H9 (cell line): ENCODE data around the gene CER1. TPM values are rescaled to one million over a fixed set of nuclear protein-coding genes. Genes with fewer than 3 reads are reported as not detected.

Experiments used
- DNase-seq: peaks from one replicate; pipeline ENCODE4 v3.0.0-alpha.2; 2017
- H2AFZ ChIP-seq: one replicate; pipeline ENCODE4 v1.6.1; 2013; ENCODE audit warnings: mild to moderate bottlenecking, low read length, control low read depth, moderate library complexity
- H2AK5ac ChIP-seq: 2 replicates; pipeline ENCODE4 v1.6.1; 2013; ENCODE audit warnings: low read length, control low read depth, mixed read lengths; ENCODE audit not compliant: insufficient read length
- H2BK120ac ChIP-seq: one replicate; pipeline ENCODE4 v1.6.1; 2013; ENCODE audit warnings: low read depth, mild to moderate bottlenecking, low read length, control low read depth, inconsistent platforms; ENCODE audit not compliant: poor library complexity, severe bottlenecking
- H2BK12ac ChIP-seq: 2 replicates; pipeline ENCODE4 v1.6.1; 2013; ENCODE audit warnings: low read length, control low read depth, mixed read lengths, low read depth; ENCODE audit not compliant: insufficient read length
- H2BK15ac ChIP-seq: 2 replicates; pipeline ENCODE4 v1.6.1; 2013; ENCODE audit warnings: low read depth, low read length, control low read depth
- H2BK20ac ChIP-seq: one replicate; pipeline ENCODE4 v1.6.1; 2013; ENCODE audit warnings: low read depth, mild to moderate bottlenecking, low read length, control low read depth, inconsistent platforms; ENCODE audit not compliant: poor library complexity, severe bottlenecking
- H2BK5ac ChIP-seq: 2 replicates; pipeline ENCODE4 v1.6.1; 2013; ENCODE audit warnings: low read length, control low read depth, mixed read lengths; ENCODE audit not compliant: insufficient read length
- H3K14ac ChIP-seq: 2 replicates; pipeline ENCODE4 v1.6.1; 2013; ENCODE audit warnings: low read length, control low read depth; ENCODE audit not compliant: insufficient read depth
- H3K18ac ChIP-seq: 2 replicates; pipeline ENCODE4 v1.6.1; 2013; ENCODE audit warnings: low read depth, mild to moderate bottlenecking, mixed read lengths, low read length, control low read depth; ENCODE audit not compliant: insufficient read length
- H3K23ac ChIP-seq: 2 replicates; pipeline ENCODE4 v1.6.1; 2013; ENCODE audit warnings: low read length, control low read depth, mixed read lengths, low read depth; ENCODE audit not compliant: insufficient read length
- H3K23me2 ChIP-seq: 2 replicates; pipeline ENCODE4 v1.6.1; 2013; ENCODE audit warnings: low read depth, mild to moderate bottlenecking, mixed read lengths, low read length, control low read depth; ENCODE audit not compliant: insufficient read length, poor library complexity, severe bottlenecking
- H3K27ac ChIP-seq: 2 replicates; pipeline ENCODE4 v1.5.1; 2013; ENCODE audit warnings: low read length, control low read depth, mixed read lengths, low read depth; ENCODE audit not compliant: insufficient read length
- H3K27me3 ChIP-seq: 2 replicates; pipeline ENCODE4 v1.6.1; 2013; ENCODE audit warnings: low read length, control low read depth, inconsistent platforms; ENCODE audit not compliant: insufficient read depth
- H3K4ac ChIP-seq: 2 replicates; pipeline ENCODE4 v1.6.1; 2013; ENCODE audit warnings: low read depth, mild to moderate bottlenecking, control low read depth, inconsistent platforms, low read length, moderate library complexity
- H3K4me1 ChIP-seq: 2 replicates; pipeline ENCODE4 v1.6.1; 2013; ENCODE audit warnings: low read length, control low read depth, inconsistent platforms; ENCODE audit not compliant: insufficient read depth
- H3K4me2 ChIP-seq: 2 replicates; pipeline ENCODE4 v1.6.1; 2013; ENCODE audit warnings: low read length, control low read depth, mixed read lengths; ENCODE audit not compliant: insufficient read length, insufficient read depth
- H3K56ac ChIP-seq: 2 replicates; pipeline ENCODE4 v1.6.1; 2013; ENCODE audit warnings: low read depth, mild to moderate bottlenecking, mixed read lengths, low read length, control low read depth; ENCODE audit not compliant: insufficient read length
- H3K79me1 ChIP-seq: 2 replicates; pipeline ENCODE4 v1.6.1; 2013; ENCODE audit warnings: low read depth, mild to moderate bottlenecking, moderate library complexity, low read length, control low read depth, inconsistent platforms; ENCODE audit not compliant: insufficient read depth, poor library complexity, severe bottlenecking
- H3K79me2 ChIP-seq: 2 replicates; pipeline ENCODE4 v1.6.1; 2013; ENCODE audit warnings: low read length, control low read depth, inconsistent platforms; ENCODE audit not compliant: insufficient read depth
- H3K9ac ChIP-seq: 2 replicates; pipeline ENCODE4 v1.6.1; 2013; ENCODE audit warnings: low read length, control low read depth, mixed read lengths; ENCODE audit not compliant: insufficient read length; ENCODE audit errors: extremely low read depth
- H3K9me3 ChIP-seq: one replicate; pipeline ENCODE4 v1.6.1; 2013; ENCODE audit warnings: low read depth, low read length, inconsistent platforms; ENCODE audit not compliant: control insufficient read depth
- H3T11ph ChIP-seq: one replicate; pipeline ENCODE4 v1.6.1; 2013; ENCODE audit warnings: mild to moderate bottlenecking, low read length, control low read depth, inconsistent platforms
- H4K20me1 ChIP-seq: one replicate; pipeline ENCODE4 v1.6.1; 2013; ENCODE audit not compliant: control insufficient read depth, insufficient read length, insufficient read depth
- H4K5ac ChIP-seq: 2 replicates; pipeline ENCODE4 v1.6.1; 2013; ENCODE audit warnings: low read depth, mild to moderate bottlenecking, mixed read lengths, low read length, control low read depth; ENCODE audit not compliant: insufficient read length
- H4K8ac ChIP-seq: replicated peaks from 2 replicates; pipeline ENCODE4 v1.6.1; 2013; ENCODE audit warnings: low read length, control low read depth, mixed read lengths, low read depth; ENCODE audit not compliant: insufficient read length
- H4K91ac ChIP-seq: 2 replicates; pipeline ENCODE4 v1.6.1; 2013; ENCODE audit warnings: low read depth, mild to moderate bottlenecking, moderate library complexity, mixed read lengths, low read length, control low read depth; ENCODE audit not compliant: insufficient read length
- H3K27ac Mint-ChIP-seq, 3 experiments: 2 replicates in 2 of 3; 3 replicates in 1 of 3; pipeline ENCODE4 v1.8.0; 2020 to 2021; ENCODE audit warnings: mixed read lengths in 3 of 3, mild to moderate bottlenecking in 1 of 3, moderate library complexity in 1 of 3
- H3K27me3 Mint-ChIP-seq: 2 replicates; pipeline ENCODE4 v1.8.0; 2021; ENCODE audit warnings: low read depth, mild to moderate bottlenecking, moderate library complexity, mixed read lengths
- H3K36me3 Mint-ChIP-seq, 3 experiments: 2 replicates in 2 of 3; 3 replicates in 1 of 3; pipeline ENCODE4 v1.8.0; 2020 to 2021; ENCODE audit warnings: low read depth in 3 of 3, mixed read lengths in 3 of 3; ENCODE audit not compliant: insufficient read depth in 1 of 3
- H3K4me1 Mint-ChIP-seq, 2 experiments: 2 replicates each; pipeline ENCODE4 v1.8.0; 2020; ENCODE audit warnings: mixed read lengths in 2 of 2
- H3K4me3 Mint-ChIP-seq, 2 experiments: 2 replicates in 1 of 2; 3 replicates in 1 of 2; pipeline ENCODE4 v1.8.0; 2020 to 2021; ENCODE audit warnings: mild to moderate bottlenecking in 2 of 2, mixed read lengths in 2 of 2, moderate library complexity in 1 of 2
- H3K9me3 Mint-ChIP-seq, 2 experiments: 2 replicates in 1 of 2; 3 replicates in 1 of 2; pipeline ENCODE4 v1.8.0; 2020; ENCODE audit warnings: mild to moderate bottlenecking in 2 of 2, mixed read lengths in 2 of 2, moderate library complexity in 1 of 2
- WGBS: extraction: QIAGEN DNeasy Blood & Tissue Kit; methylation state at CpG from one replicate; pipeline ENCODE4 v1.1.7; 2013; ENCODE audit warnings: missing lambda C conversion rate, low lambda C conversion rate, mixed read lengths; ENCODE audit not compliant: insufficient read length; ENCODE audit errors: extremely low coverage; 5-methylcytosine and 5-hydroxymethylcytosine counted together
- total RNA-seq: library from RNA; stranded (reverse); gene quantifications from 2 replicates; pipeline ENCODE4 v1.2.1, GENCODE V29; 2021
- TF ChIP-seq, protein P1 (sequence below): fragments of 200-600 bp; sonication (generic); conservative IDR thresholded peaks from 3 replicates; pipeline ENCODE4 v1.8.0; 2021; ENCODE audit warnings: antibody characterized with exemption, mild to moderate bottlenecking

Gene CER1
- total RNA-seq, 1 experiment from 2014 or later, result 22.3 TPM

- Mint-ChIP-seq H3K4me3 (no peak overlapping the region), H3K9me3 (peaks cover 6 to 10% of the 10 kb centered on the region in 2 experiments; a peak in 4 of 5 replicates), H3K27ac (no peak overlapping the region), H3K27me3 (no peaks in the 10 kb centered on the region), H3K36me3 (peaks cover 0 to 9% (median 5%) of the 10 kb centered on the region in 3 experiments; a peak in 4 of 7 replicates), H3K4me1 (peaks cover 0 to 4% of the 10 kb centered on the region in 2 experiments; a peak in 2 of 4 replicates)
- H3K23ac ChIP-seq, result no peak overlapping the region
- H3K79me2 ChIP-seq, result no peaks in the 10 kb centered on the region
- no peak overlapping the region for H4K8ac ChIP-seq
- TF ChIP-seq, protein P1, sequence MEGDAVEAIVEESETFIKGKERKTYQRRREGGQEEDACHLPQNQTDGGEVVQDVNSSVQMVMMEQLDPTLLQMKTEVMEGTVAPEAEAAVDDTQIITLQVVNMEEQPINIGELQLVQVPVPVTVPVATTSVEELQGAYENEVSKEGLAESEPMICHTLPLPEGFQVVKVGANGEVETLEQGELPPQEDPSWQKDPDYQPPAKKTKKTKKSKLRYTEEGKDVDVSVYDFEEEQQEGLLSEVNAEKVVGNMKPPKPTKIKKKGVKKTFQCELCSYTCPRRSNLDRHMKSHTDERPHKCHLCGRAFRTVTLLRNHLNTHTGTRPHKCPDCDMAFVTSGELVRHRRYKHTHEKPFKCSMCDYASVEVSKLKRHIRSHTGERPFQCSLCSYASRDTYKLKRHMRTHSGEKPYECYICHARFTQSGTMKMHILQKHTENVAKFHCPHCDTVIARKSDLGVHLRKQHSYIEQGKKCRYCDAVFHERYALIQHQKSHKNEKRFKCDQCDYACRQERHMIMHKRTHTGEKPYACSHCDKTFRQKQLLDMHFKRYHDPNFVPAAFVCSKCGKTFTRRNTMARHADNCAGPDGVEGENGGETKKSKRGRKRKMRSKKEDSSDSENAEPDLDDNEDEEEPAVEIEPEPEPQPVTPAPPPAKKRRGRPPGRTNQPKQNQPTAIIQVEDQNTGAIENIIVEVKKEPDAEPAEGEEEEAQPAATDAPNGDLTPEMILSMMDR, result no peak
- H2BK20ac ChIP-seq, result no peak overlapping the region
- no peak overlapping the region for H2AFZ ChIP-seq
- H2BK120ac ChIP-seq, result no peak overlapping the region
- no peaks in the 10 kb centered on the region for H3K23me2 ChIP-seq
- no CpG with 5 or more reads among the region's 3 CpGs for WGBS
- H4K5ac ChIP-seq, result no peak overlapping the region
- H4K91ac ChIP-seq, result no peak overlapping the region
- no peak overlapping the region for H2BK12ac ChIP-seq
- no peak overlapping the region for H3K9ac ChIP-seq
- H3K27me3 ChIP-seq, result no peaks in the 10 kb centered on the region
- DNase-seq, result no peak
- no peak overlapping the region for H3K56ac ChIP-seq
- H3K4ac ChIP-seq, result no peak overlapping the region
- H3K4me2 ChIP-seq, result no peak overlapping the region
- no peaks in the 10 kb centered on the region for H3K4me1 ChIP-seq
- no peak overlapping the region for H2AK5ac ChIP-seq
- H3K18ac ChIP-seq, result no peak overlapping the region
- no peaks in the 10 kb centered on the region for H3K79me1 ChIP-seq
- H4K20me1 ChIP-seq, result no peaks in the 10 kb centered on the region
- H3T11ph ChIP-seq, result no peak overlapping the region
- H2BK15ac ChIP-seq, result no peak overlapping the region
- no peak overlapping the region for H2BK5ac ChIP-seq
- no peaks in the 10 kb centered on the region for H3K9me3 ChIP-seq
- H3K14ac ChIP-seq, result no peak overlapping the region; the same call in 1 of the 2 replicates
- no peak overlapping the region for H3K27ac ChIP-seq
These were observed 18.3 kb downstream of the CER1 start for GRCh38 chr9:14704281-14704680.
